DND-41 (cell line): ENCODE results near the gene PROSER1.

Source experiments
- ATAC-seq: fragments of 200-7000 bp; cut with Tn5 transposase; 3 replicates; pipeline ENCODE4 v1.9.1; 2021; ENCODE audit warnings: low read depth; ENCODE audit not compliant: insufficient read depth
- DNase-seq: peaks from one replicate; pipeline ENCODE4 v3.0.0-alpha.2; 2020
- H2AFZ ChIP-seq: 2 replicates; pipeline ENCODE4 v1.6.0; 2012; ENCODE audit warnings: low read depth, low read length
- H3K27ac ChIP-seq: 2 replicates; pipeline ENCODE4 v1.5.1; 2012; ENCODE audit warnings: low read length, inconsistent platforms
- H3K27me3 ChIP-seq: fragments of 200-600 bp; sonication (generic); 2 replicates; pipeline ENCODE4 v1.6.0; 2012; ENCODE audit warnings: low read length, mild to moderate bottlenecking, inconsistent platforms; ENCODE audit not compliant: insufficient read depth, poor library complexity
- H3K36me3 ChIP-seq: 2 replicates; pipeline ENCODE4 v1.5.1; 2012; ENCODE audit warnings: low read length, inconsistent platforms; ENCODE audit not compliant: insufficient read depth
- H3K4me1 ChIP-seq: 2 replicates; pipeline ENCODE4 v1.5.1; 2012; ENCODE audit warnings: mild to moderate bottlenecking, low read length; ENCODE audit not compliant: insufficient read depth
- H3K4me2 ChIP-seq: 2 replicates; pipeline ENCODE4 v1.6.0; 2012; ENCODE audit warnings: mild to moderate bottlenecking, moderate library complexity, low read length, inconsistent platforms; ENCODE audit not compliant: insufficient read depth
- H3K4me3 ChIP-seq, 2 experiments: fragments of 200-600 bp in 1 of 2; shearing (Covaris generic) in 1 of 2; 2 replicates each; pipeline ENCODE4 v1.5.1; 2012 to 2016; ENCODE audit warnings: inconsistent platforms in 2 of 2, low read length in 2 of 2, mild to moderate bottlenecking in 2 of 2, low read depth in 1 of 2, moderate library complexity in 1 of 2
- H3K79me2 ChIP-seq: 2 replicates; pipeline ENCODE4 v1.6.0; 2012; ENCODE audit warnings: low read length, inconsistent platforms; ENCODE audit not compliant: insufficient read depth
- H3K9ac ChIP-seq: 2 replicates; pipeline ENCODE4 v1.6.0; 2012; ENCODE audit warnings: low read depth, mild to moderate bottlenecking, inconsistent platforms, low read length, moderate library complexity
- H3K9me3 ChIP-seq: 2 replicates; pipeline ENCODE4 v1.5.1; 2012; ENCODE audit warnings: low read length, moderate library complexity, mild to moderate bottlenecking, inconsistent platforms; ENCODE audit not compliant: insufficient read depth, severe bottlenecking
- H4K20me1 ChIP-seq: 2 replicates; pipeline ENCODE4 v1.6.0; 2012; ENCODE audit warnings: low read length; ENCODE audit not compliant: insufficient read depth
- CTCF ChIP-seq: IDR thresholded peaks from 2 replicates; pipeline ENCODE4 v1.5.1; 2012; ENCODE audit warnings: borderline replicate concordance, low read length, moderate library complexity, mild to moderate bottlenecking; ENCODE audit not compliant: poor library complexity, severe bottlenecking; ENCODE audit errors: extremely low read depth
- EZH2 ChIP-seq: IDR thresholded peaks from 3 replicates; pipeline ENCODE4 v1.6.1; 2012; ENCODE audit warnings: borderline replicate concordance, low read depth, mild to moderate bottlenecking, moderate library complexity, low read length, inconsistent platforms; ENCODE audit not compliant: severe bottlenecking

Gene PROSER1

GRCh38 chr13:38998739-38999138 is 39.1 kb downstream of the PROSER1 start:
- Histone ChIP-seq H3K27ac (no peak overlapping the region), H3K9me3 (no peaks in the 10 kb centered on the region), H3K79me2 (no peaks in the 10 kb centered on the region), H3K36me3 (no peaks in the 10 kb centered on the region), H3K27me3 (no peaks in the 10 kb centered on the region), H3K4me2 (no peak overlapping the region), H3K4me3 (no peak overlapping the region), H3K9ac (no peak overlapping the region), H3K4me1 (no peaks in the 10 kb centered on the region), H2AFZ (no peak overlapping the region), H4K20me1 (no peaks in the 10 kb centered on the region)
- DNase-seq = no peak
- TF ChIP-seq CTCF (no peak), EZH2 (no peak)
- ATAC-seq = no peak

GRCh38 chr13:38993381-38993780 is 44.5 kb downstream of the PROSER1 start:
- H3K27me3 ChIP-seq = peaks cover 7% of the 10 kb centered on the region
- no peak overlapping the region for H2AFZ ChIP-seq
- H3K9ac ChIP-seq = no peak overlapping the region
- no peak overlapping the region for H3K27ac ChIP-seq
- no peaks in the 10 kb centered on the region for H3K79me2 ChIP-seq
- TF ChIP-seq EZH2 = peak; percentile 44
- TF ChIP-seq CTCF = no peak
- ATAC-seq = no peak
- DNase-seq = no peak
- no peaks in the 10 kb centered on the region for H3K4me1 ChIP-seq
- no peaks in the 10 kb centered on the region for H4K20me1 ChIP-seq
- H3K4me3 ChIP-seq = no peak overlapping the region
- no peak overlapping the region for H3K4me2 ChIP-seq
- H3K36me3 ChIP-seq = no peaks in the 10 kb centered on the region
- H3K9me3 ChIP-seq = no peaks in the 10 kb centered on the region

- Histone ChIP-seq H2AFZ (no peak within 1 kb of the TSS), H3K4me3 (no peak within 1 kb of the TSS), H3K36me3 (no peaks in the 10 kb centered on the region), H3K4me1 (no peaks in the 10 kb centered on the region), H3K9me3 (no peaks in the 10 kb centered on the region), H3K27me3 (peaks cover 7% of the 10 kb centered on the region), H4K20me1 (no peaks in the 10 kb centered on the region), H3K27ac (no peak within 1 kb of the TSS), H3K79me2 (no peaks in the 10 kb centered on the region), H3K9ac (no peak within 1 kb of the TSS), H3K4me2 (no peak within 1 kb of the TSS)
- TF ChIP-seq EZH2 = no peak
- no peak for TF ChIP-seq CTCF
- no peak for ATAC-seq
- DNase-seq = no peak
Measured at GRCh38 chr13:38990693-38991092, 47.2 kb downstream of the PROSER1 start, which contains the start of gene STOML3. Gene STOML3 (minus strand): TSS chr13:38990831. CDS start chr13:38990721, 110 bp downstream.

GRCh38 chr13:38981096-38981495 is 56.8 kb downstream of the PROSER1 start:
- ATAC-seq = no peak
- DNase-seq = no peak
- H3K27ac ChIP-seq = no peak overlapping the region
- no peak overlapping the region for H3K9ac ChIP-seq
- no peak for TF ChIP-seq EZH2
- no peak for TF ChIP-seq CTCF
- no peaks in the 10 kb centered on the region for H3K79me2 ChIP-seq
- no peak overlapping the region for H2AFZ ChIP-seq
- H3K36me3 ChIP-seq = no peaks in the 10 kb centered on the region
- H3K4me2 ChIP-seq = no peak overlapping the region
- no peaks in the 10 kb centered on the region for H3K27me3 ChIP-seq
- H3K9me3 ChIP-seq = no peaks in the 10 kb centered on the region
- no peak overlapping the region for H3K4me3 ChIP-seq
- H4K20me1 ChIP-seq = no peaks in the 10 kb centered on the region
- H3K4me1 ChIP-seq = no peaks in the 10 kb centered on the region
